LNCAP (cell line): ENCODE data around the gene RAB11B.

Experiments
- TF ChIP-seq, protein P1 (sequence below): fragments of 450-650 bp; IDR thresholded peaks from 2 replicates; pipeline ENCODE4 v1.5.1; 2017; ENCODE audit warnings: mild to moderate bottlenecking

Gene RAB11B

DNA sequence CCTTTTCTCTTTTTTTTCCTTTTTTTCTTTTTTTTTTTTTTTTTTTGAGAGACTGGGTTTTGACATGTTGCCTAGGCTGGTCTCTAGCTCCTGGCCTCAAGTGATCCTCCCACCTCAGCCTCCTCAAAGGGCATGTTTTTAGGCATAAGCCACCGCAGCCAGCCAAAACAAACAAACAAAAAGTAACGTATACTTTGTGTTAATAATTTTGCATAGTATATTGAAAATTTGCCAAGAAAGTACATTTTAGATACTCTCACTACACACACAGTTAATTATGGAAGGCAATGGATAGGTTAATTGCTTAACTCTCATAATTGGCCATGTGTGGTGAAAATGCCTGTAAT, 1.6 kb upstream of the RAB11B start:
- TF ChIP-seq, protein P1, sequence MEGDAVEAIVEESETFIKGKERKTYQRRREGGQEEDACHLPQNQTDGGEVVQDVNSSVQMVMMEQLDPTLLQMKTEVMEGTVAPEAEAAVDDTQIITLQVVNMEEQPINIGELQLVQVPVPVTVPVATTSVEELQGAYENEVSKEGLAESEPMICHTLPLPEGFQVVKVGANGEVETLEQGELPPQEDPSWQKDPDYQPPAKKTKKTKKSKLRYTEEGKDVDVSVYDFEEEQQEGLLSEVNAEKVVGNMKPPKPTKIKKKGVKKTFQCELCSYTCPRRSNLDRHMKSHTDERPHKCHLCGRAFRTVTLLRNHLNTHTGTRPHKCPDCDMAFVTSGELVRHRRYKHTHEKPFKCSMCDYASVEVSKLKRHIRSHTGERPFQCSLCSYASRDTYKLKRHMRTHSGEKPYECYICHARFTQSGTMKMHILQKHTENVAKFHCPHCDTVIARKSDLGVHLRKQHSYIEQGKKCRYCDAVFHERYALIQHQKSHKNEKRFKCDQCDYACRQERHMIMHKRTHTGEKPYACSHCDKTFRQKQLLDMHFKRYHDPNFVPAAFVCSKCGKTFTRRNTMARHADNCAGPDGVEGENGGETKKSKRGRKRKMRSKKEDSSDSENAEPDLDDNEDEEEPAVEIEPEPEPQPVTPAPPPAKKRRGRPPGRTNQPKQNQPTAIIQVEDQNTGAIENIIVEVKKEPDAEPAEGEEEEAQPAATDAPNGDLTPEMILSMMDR, result no peak

DNA sequence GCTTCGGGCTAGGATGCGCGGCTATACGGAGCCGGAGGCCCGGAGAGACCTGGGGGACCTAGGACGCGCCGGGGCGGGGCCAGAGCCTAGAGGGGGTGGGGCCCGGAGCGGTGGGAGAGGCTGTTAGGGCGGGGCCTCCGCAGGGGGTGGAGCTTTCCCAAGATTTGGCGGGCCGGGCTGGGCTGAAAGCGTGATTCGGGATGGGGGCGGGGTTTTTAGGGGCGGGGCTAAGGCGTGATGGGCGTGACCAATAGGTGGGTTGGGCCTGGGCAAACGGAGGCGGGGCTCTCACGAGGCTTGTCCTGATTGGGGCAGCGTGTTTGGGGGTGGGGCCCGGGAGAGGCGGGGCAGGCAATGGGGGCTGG, 439 bp downstream of the RAB11B start:
- TF ChIP-seq, protein P1, result no peak

DNA sequence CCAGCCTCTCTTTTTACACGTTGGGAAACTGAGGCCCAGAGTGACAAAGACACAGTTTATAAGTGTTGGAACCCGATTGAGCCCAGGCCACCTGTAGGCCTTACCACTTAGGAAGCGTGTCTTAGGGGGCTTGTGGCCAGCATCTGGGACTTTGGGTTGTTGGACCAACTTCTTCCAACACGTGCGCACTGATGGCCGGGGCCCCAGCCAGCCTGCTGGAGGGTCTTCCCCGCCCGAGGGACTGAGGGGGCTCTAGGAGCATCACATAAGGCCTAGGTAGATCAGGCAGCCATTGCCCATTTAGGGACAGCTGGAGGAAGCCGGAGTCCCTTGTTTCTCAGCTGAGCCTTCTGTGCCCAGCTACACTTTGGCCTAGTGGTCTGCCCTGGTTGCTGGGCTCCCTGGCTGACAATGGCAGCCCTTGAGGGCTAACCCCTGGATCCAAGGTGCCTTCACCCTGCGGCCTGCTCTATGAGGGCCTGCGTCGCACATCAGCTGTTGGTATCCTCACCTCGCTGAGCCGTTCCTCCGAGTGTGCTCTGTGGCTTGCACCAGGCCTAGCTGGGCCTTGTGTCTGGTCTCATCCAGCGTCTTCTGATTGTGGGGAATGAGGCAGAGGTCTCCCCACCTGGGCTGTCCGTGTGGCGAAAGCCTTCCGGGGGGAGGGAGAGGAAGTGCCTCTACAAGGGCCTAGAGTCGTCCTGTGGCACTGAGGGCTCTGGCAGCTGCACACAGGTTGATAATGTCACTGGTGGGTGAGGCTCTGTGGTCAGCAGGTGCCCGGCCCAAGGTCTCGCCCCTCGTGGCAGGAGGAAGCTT, 1.2 kb downstream of the RAB11B start:
- TF ChIP-seq, protein P1, result no peak

DNA sequence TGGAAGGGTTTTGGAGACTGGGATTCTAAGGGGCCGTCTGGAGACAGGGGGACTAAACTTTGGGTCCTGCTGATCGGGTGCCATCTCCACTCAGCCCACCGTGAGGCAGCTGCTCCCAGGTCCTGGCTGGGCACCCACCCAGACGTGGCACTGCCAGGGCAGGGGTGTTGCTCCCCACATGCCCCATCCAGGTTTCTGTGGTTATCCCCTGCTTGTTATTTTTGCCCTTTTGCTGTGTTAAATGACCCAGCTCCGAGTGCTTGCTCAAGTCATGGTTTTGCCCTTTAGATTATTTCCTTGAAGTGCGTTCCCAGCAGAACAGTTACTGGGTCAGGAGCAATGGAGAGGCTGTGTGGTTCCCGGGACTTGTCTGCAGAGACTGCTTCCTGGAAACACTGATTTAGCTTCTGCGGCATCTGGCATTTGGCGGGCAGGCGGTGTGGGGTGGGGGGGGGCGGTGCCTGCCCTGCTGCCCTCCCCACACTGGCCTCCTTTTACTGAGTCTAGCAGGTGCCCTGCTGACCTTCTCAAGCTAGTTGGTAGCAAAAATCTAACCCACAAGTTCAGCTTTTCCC, 1.9 kb downstream of the RAB11B start:
- TF ChIP-seq, protein P1, result no peak

DNA sequence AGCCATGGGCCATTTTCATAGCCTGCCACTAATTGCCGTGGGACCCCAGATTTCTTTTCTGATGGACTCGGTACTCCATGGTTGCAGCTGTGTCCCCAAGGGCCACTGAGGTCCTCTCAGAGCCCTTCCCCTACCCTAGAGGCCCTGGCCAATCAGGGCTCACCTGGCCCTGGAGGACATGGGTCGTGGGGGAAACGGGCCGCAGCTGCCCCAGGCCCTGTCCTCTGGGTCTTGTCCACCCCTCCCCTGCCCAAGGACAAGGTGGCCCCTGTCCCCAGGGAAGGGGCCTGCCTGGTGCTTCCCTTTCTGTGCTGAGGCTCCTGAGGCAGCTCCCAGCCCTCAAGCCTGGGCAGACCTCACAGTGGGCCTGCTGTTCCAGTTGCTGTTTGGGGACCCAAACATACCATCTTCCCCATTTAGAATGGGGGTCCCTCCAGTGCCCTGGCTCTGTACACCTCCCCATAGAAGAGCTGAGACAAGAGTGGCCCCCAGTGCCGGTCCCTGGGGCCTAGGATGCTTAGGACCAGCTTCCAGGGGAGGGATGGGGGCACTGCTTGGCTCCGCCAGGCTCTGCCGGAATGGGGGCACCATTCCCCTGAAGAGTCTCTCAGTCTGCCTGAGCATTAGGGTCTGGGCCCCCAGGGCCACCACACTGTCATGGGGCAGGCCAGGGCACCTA, 3.2 kb downstream of the RAB11B start:
- TF ChIP-seq, protein P1, result no peak

DNA sequence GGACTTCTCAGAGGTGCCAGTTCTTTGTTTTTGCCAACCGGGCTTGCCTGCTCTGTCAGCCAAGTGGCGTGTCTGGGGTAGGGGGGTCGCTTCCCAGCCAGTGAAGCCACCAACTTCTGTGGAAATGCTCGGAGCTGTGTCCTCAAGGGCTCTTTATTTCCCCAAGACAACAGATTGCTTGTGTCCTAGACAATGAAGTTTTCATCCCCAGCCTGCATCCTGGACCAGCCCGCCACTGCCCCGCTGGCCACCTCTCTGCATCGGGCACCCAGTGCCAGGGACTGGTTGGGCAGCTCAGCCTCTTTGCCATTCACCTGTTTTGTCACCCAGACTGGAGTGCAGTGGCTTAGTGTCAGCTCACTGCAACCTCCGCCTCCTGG, 3.7 kb downstream of the RAB11B start:
- TF ChIP-seq, protein P1, result no peak

DNA sequence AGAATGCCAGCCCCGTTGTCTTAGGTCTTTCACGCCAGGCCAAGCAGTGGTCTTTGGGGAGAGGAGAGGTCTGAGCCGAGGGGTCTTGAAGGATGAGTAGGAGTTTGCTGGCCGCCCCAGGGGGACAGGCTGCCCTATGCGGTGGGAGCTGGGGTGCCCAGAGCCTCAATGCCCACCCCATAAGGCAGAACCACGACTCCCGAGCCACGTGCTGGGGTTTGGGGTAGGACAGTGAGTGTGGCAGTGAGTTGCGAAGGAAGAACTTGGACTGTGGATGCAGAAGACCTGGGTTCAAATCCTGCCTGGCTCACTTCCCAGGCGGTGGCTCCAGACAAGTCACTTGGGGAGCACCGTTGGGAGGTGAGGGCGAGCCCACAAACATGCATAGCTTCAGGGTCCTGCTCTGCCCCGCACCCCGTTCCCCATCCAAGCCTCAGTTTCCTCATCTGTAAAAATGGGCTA, 5.5 kb downstream of the RAB11B start:
- TF ChIP-seq, protein P1, result no peak
